Keratinocyte (primary cell): ENCODE data around the gene SP140L. TPM values are rescaled to one million over a fixed set of nuclear protein-coding genes. Genes with fewer than 3 reads are reported as not detected.
A peak's percentile ranks its signal among the peaks of the same experiment; 100 is the strongest.
"Not testable (repeated sequence)": the region's sequence is repeated elsewhere in the genome, so short reads cannot be mapped to it uniquely, and the experiment has no call there.

ENCODE experiments used
- DNase-seq: peaks from one replicate; pipeline ENCODE4 v3.0.0-alpha.2; 2011; ENCODE audit warnings: low read depth, missing footprints, low spot score
- FAIRE-seq: peaks from 2 replicates; lab custom pipeline; 2011; peaks lifted over from hg19 to GRCh38; lab: Jason Lieb, UNC
- H2AFZ ChIP-seq: 2 replicates; pipeline ENCODE4 v1.6.0; 2012; ENCODE audit warnings: low read length, control low read depth, inconsistent platforms; ENCODE audit not compliant: control insufficient read depth
- H3K27ac ChIP-seq: 2 replicates; pipeline ENCODE4 v1.5.1; 2011; ENCODE audit warnings: low read length; ENCODE audit not compliant: control insufficient read depth, insufficient read depth
- H3K27me3 ChIP-seq: 3 replicates; pipeline ENCODE4 v1.6.0; 2011; ENCODE audit warnings: low read length; ENCODE audit not compliant: control insufficient read depth, insufficient read depth; ENCODE audit errors: extremely low read depth
- H3K36me3 ChIP-seq, 2 experiments: 2 replicates in 1 of 2; 3 replicates in 1 of 2; pipeline ENCODE4 v1.5.1; 2011; ENCODE audit warnings: low read length in 2 of 2, mild to moderate bottlenecking in 1 of 2; ENCODE audit not compliant: control insufficient read depth in 2 of 2, insufficient read depth in 2 of 2; ENCODE audit errors: extremely low read depth in 1 of 2
- H3K4me1 ChIP-seq: 3 replicates; pipeline ENCODE4 v1.5.1; 2011; ENCODE audit warnings: low read length; ENCODE audit not compliant: control insufficient read depth, insufficient read depth; ENCODE audit errors: extremely low read depth
- H3K4me2 ChIP-seq: 3 replicates; pipeline ENCODE4 v1.6.0; 2011; ENCODE audit warnings: low read depth, low read length; ENCODE audit not compliant: control insufficient read depth, insufficient read depth; ENCODE audit errors: extremely low read depth
- H3K4me3 ChIP-seq, 3 experiments: fragments of 200-600 bp in 1 of 3; sonication (generic) in 1 of 3; 2 replicates in 2 of 3; 3 replicates in 1 of 3; pipeline ENCODE4 v1.5.1; 2011 to 2016; ENCODE audit warnings: low read length in 3 of 3, mild to moderate bottlenecking in 3 of 3, control low read depth in 2 of 3, inconsistent platforms in 1 of 3, low read depth in 1 of 3, mixed read lengths in 1 of 3, mixed run types in 1 of 3, moderate library complexity in 1 of 3; ENCODE audit not compliant: control insufficient read depth in 2 of 3, insufficient read depth in 2 of 3; ENCODE audit errors: extremely low read depth in 1 of 3
- H3K79me2 ChIP-seq: 2 replicates; pipeline ENCODE4 v1.6.0; 2012; ENCODE audit warnings: low read length; ENCODE audit not compliant: control insufficient read depth, insufficient read depth
- H3K9ac ChIP-seq: 3 replicates; pipeline ENCODE4 v1.6.0; 2011; ENCODE audit warnings: low read length; ENCODE audit not compliant: control insufficient read depth, insufficient read depth; ENCODE audit errors: extremely low read depth
- H3K9me1 ChIP-seq: 3 replicates; pipeline ENCODE4 v1.6.0; 2011; ENCODE audit warnings: low read length; ENCODE audit not compliant: control insufficient read depth, insufficient read depth; ENCODE audit errors: extremely low read depth
- H3K9me3 ChIP-seq: 2 replicates; pipeline ENCODE4 v1.5.1; 2012; ENCODE audit warnings: low read depth, low read length; ENCODE audit not compliant: control insufficient read depth
- H4K20me1 ChIP-seq: 3 replicates; pipeline ENCODE4 v1.6.0; 2011; ENCODE audit warnings: low read length; ENCODE audit not compliant: control insufficient read depth, insufficient read depth; ENCODE audit errors: extremely low read depth
- EZH2 ChIP-seq: IDR thresholded peaks from one replicate; pipeline ENCODE4 v1.6.1; 2012; ENCODE audit warnings: inconsistent platforms, mild to moderate bottlenecking, low read length, moderate library complexity
- dilution Hi-C: fragments of 300-500 bp; cut with MboI; formaldehyde crosslinking; loops from one replicate; pipeline ENCODE4 v1.7.0; 2020; ENCODE audit warnings: low sequenced_read_pairs; ENCODE audit not compliant: extremely low pct_ligation_motif_present
- polyA plus RNA-seq, 5 experiments: library from polyadenylated mRNA; depleted of rRNA in 3 of 5; stranded (reverse) in 3 of 5; stranded (forward) in 1 of 5; unstranded in 1 of 5; fragments of >200 nt; gene quantifications; 1 replicate in 1 of 5; 2 replicates in 3 of 5; 3 replicates in 1 of 5; pipeline versions ENCODE4 v1.2.1 to v1.2.3, GENCODE V29; 2011 to 2012; ENCODE audit warnings: missing spikeins in 2 of 5, low read depth in 1 of 5, low replicate concordance in 1 of 5
- TF ChIP-seq, protein P1 (sequence below), 3 experiments: IDR thresholded peaks in 1 of 3; conservative IDR thresholded peaks in 1 of 3; optimal IDR thresholded peaks in 1 of 3; 2 replicates in 2 of 3; 3 replicates in 1 of 3; pipeline versions ENCODE3 to v1.5.1; 2011; ENCODE audit warnings: low read length in 3 of 3, mild to moderate bottlenecking in 3 of 3, moderate library complexity in 2 of 3, control low read depth in 1 of 3, inconsistent platforms in 1 of 3; ENCODE audit not compliant: insufficient read depth in 2 of 3; ENCODE audit errors: extremely low read depth in 1 of 3

The SP140L gene
- polyA plus RNA-seq, 1 donor (not counting 4 experiments of a cell fraction or from before 2014, with no cell fraction given) = 10.8 TPM

DNA sequence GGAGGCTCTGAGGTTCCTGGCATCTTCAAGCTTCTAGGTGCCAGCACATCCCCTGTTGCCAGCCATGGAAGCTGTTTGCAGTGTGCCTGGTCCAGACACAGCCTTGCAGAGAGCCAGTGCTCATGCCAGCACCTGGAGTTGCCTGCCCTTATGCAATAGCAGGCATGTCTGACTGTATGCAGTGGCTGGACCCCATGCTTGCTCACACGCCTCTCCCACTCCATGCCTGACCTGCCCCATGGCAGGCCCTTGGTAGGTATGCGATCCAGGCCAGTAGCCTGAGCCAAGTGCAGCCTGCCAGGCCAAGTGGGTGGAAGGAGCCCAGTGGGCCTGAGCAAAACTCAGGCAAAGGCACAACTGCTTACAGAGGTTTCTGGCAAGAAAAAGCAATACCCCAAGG, 19.5 kb upstream of the SP140L start:
- Histone ChIP-seq H3K9me1 (no peaks in the 10 kb centered on the region), H3K79me2 (no peaks in the 10 kb centered on the region), H3K36me3 (no peaks in the 10 kb centered on the region), H3K9me3 (no peaks in the 10 kb centered on the region), H3K4me3 (no peak overlapping the region), H4K20me1 (no peaks in the 10 kb centered on the region), H3K4me2 (no peak overlapping the region), H3K27ac (no peak overlapping the region), H3K4me1 (peaks cover under 1% of the 10 kb centered on the region), H2AFZ (no peak overlapping the region), H3K9ac (no peak overlapping the region), H3K27me3 (no peaks in the 10 kb centered on the region)
- dilution Hi-C loops = no loop called here
- TF ChIP-seq, protein P1, sequence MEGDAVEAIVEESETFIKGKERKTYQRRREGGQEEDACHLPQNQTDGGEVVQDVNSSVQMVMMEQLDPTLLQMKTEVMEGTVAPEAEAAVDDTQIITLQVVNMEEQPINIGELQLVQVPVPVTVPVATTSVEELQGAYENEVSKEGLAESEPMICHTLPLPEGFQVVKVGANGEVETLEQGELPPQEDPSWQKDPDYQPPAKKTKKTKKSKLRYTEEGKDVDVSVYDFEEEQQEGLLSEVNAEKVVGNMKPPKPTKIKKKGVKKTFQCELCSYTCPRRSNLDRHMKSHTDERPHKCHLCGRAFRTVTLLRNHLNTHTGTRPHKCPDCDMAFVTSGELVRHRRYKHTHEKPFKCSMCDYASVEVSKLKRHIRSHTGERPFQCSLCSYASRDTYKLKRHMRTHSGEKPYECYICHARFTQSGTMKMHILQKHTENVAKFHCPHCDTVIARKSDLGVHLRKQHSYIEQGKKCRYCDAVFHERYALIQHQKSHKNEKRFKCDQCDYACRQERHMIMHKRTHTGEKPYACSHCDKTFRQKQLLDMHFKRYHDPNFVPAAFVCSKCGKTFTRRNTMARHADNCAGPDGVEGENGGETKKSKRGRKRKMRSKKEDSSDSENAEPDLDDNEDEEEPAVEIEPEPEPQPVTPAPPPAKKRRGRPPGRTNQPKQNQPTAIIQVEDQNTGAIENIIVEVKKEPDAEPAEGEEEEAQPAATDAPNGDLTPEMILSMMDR (optimal IDR thresholded peaks at IDR 0.05 in 1 of 3, IDR thresholded peaks at IDR 0.05 in 1 of 3, conservative IDR thresholded peaks at IDR 0.05 in 1 of 3; ENCODE audit: extremely low read depth in 1 of 3, insufficient read depth in 2 of 3, low read length in 3 of 3) = no peak
- no peak for TF ChIP-seq EZH2
- no peak for DNase-seq
- no peak for FAIRE-seq

DNA sequence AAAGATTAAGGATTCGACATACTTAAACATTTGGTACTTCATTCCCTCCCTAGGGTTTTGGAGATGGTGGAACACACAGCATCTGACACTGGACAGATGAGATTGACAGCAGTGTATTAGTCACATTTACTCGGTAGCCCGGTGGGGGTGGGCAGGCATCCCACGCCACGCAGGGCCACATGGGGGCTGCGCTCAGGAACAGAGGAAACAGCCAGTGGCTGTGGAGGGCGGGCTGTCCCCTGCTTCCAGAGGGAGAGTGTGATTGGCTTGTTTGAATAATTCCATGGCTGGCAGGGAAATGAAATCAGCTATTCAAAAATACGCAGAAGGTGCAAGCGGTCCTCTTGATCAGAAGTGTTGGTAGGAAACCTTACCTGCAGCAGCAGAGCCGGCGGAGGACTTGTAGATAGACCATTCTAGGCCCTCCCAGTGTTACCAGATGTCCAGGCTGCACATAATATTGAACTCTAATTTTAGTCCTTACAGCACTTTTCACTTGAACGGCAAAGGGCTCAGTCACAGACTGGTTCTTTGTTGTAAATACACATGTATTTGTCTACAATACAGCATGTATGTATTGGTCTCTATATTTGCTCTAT, 18.5 kb upstream of the SP140L start:
- H3K4me2 ChIP-seq = no peak overlapping the region
- TF ChIP-seq EZH2 = no peak
- TF ChIP-seq, protein P1 (optimal IDR thresholded peaks at IDR 0.05 in 1 of 3, IDR thresholded peaks at IDR 0.05 in 1 of 3, conservative IDR thresholded peaks at IDR 0.05 in 1 of 3; ENCODE audit: extremely low read depth in 1 of 3, insufficient read depth in 2 of 3, low read length in 3 of 3) = no peak
- no peak overlapping the region for H2AFZ ChIP-seq
- H4K20me1 ChIP-seq = no peaks in the 10 kb centered on the region
- H3K9me1 ChIP-seq = no peaks in the 10 kb centered on the region
- H3K27ac ChIP-seq = no peak overlapping the region
- peaks cover 4% of the 10 kb centered on the region for H3K4me1 ChIP-seq
- no peak for DNase-seq
- no peak overlapping the region for H3K4me3 ChIP-seq
- H3K27me3 ChIP-seq = no peaks in the 10 kb centered on the region
- H3K9me3 ChIP-seq = no peaks in the 10 kb centered on the region
- dilution Hi-C loops = no loop called here
- H3K79me2 ChIP-seq = no peaks in the 10 kb centered on the region
- H3K9ac ChIP-seq = no peak overlapping the region
- no peak for FAIRE-seq
- no peaks in the 10 kb centered on the region for H3K36me3 ChIP-seq

DNA sequence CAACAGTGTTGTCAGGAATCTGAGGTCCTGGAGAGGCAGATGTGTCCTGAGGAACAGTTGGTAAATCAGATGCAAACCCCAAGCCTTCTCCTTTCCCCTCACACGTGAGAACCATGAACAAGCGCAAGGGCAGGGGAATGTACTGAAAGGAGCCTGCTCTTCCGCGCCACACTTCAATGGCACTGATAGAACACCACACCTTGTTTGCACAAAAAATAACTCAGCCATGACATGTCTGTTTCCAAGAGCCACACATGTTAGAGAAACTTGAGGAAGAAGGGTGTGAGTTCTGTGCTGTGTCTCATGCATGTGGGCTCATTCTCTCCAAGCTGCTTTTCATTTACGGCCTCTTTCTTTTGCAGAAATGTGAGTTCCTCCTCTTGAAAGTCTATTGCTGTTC, 16.2 kb upstream of the SP140L start:
- H3K4me2 ChIP-seq, H3K4me3 ChIP-seq, H3K9me1 ChIP-seq, H3K27ac ChIP-seq, DNase-seq, H3K27me3 ChIP-seq, H3K36me3 ChIP-seq, H2AFZ ChIP-seq, H4K20me1 ChIP-seq, H3K4me1 ChIP-seq, H3K9me3 ChIP-seq, H3K79me2 ChIP-seq, dilution Hi-C loops, H3K9ac ChIP-seq: not testable (repeated sequence)
- FAIRE-seq = peak; percentile 48

DNA sequence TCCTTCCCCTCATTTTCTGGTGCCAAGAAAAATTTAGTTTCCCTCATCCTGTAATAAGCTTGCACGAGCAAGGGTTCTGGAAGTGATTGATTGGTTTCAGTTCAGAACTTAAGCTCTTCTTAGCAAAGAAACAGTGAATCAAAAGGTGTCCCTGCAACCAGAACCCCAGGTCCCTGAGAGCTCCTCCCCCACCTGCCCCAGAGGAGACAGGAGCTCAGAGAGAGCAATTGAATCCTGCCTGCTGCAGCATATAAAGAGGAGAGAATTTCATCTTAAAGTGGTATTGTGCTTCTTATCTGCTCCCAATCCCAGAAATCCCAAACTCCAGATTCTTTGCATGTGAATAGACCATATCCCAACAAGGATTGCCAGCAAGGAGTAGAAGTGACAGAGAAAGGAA, 15.4 kb upstream of the SP140L start:
- H3K27ac ChIP-seq, H3K4me1 ChIP-seq, H2AFZ ChIP-seq, H3K4me3 ChIP-seq, H4K20me1 ChIP-seq, H3K36me3 ChIP-seq, H3K79me2 ChIP-seq, DNase-seq, dilution Hi-C loops, H3K27me3 ChIP-seq, H3K9me3 ChIP-seq, FAIRE-seq, H3K9ac ChIP-seq, H3K4me2 ChIP-seq, H3K9me1 ChIP-seq: not testable (repeated sequence)
